SK-N-SH treated with all-trans-retinoic acid at 6 μM for 48 hours (cell line): ENCODE measurements around the gene GRIN1.

Experiments
- ESRRG ChIP-seq: fragments of 250-450 bp; sonication (Bioruptor Pico); IDR thresholded peaks from 2 replicates; pipeline ENCODE4 v1.6.1; 2021; ENCODE audit warnings: mild to moderate bottlenecking
- OSR1 ChIP-seq: fragments of 250-450 bp; sonication (Bioruptor Pico); IDR thresholded peaks from 2 replicates; pipeline ENCODE4 v1.8.0; 2022; ENCODE audit warnings: moderate library complexity, mild to moderate bottlenecking, inconsistent platforms
- ZNF8 ChIP-seq: fragments of 450-650 bp; formaldehyde crosslinking; IDR thresholded peaks from 2 replicates; pipeline ENCODE4 v1.5.0; 2020; ENCODE audit warnings: mild to moderate bottlenecking, moderate library complexity
- TF ChIP-seq, protein P1 (sequence below): fragments of 250-450 bp; sonication (Bioruptor Pico); IDR thresholded peaks from 2 replicates; pipeline ENCODE4 v1.5.1; 2020; ENCODE audit warnings: low read depth, mild to moderate bottlenecking, moderate library complexity

GRCh38 chr9:137110911-137111787 is 27.8 kb upstream of the GRIN1 start:
- TF ChIP-seq ESRRG (CRISPR knock-in tag) (no peak), OSR1 (CRISPR knock-in tag) (no peak), ZNF8 (no peak)
- TF ChIP-seq, protein P1, sequence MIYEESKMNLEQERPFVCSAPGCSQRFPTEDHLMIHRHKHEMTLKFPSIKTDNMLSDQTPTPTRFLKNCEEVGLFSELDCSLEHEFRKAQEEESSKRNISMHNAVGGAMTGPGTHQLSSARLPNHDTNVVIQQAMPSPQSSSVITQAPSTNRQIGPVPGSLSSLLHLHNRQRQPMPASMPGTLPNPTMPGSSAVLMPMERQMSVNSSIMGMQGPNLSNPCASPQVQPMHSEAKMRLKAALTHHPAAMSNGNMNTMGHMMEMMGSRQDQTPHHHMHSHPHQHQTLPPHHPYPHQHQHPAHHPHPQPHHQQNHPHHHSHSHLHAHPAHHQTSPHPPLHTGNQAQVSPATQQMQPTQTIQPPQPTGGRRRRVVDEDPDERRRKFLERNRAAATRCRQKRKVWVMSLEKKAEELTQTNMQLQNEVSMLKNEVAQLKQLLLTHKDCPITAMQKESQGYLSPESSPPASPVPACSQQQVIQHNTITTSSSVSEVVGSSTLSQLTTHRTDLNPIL (CRISPR knock-in tag): no peak
